ENCODE measurements around the gene AFF3.

Gene AFF3

DNA sequence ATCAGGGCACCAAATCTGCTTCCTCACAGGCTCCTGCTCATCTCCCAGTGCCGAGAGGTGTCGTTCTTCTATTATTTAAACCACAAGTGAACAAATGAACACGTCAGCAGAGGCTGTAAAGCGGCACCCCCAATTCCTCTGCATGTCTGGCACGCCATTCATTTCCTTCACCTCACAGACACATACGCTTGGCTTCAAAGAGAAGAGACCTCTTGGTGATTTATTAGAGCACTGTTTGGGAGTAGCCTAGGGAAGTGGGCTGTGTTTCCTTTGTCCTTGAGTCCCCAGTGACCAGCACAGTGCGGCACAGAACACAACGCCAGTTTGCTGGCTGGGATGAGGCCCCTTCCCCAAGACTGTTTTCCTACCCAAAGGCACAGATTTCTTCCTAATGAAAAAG, 468.3 kb downstream of the AFF3 start:
- no peak for TF ChIP-seq SIN3A (IDR thresholded peaks at IDR 0.05; ENCODE audit: borderline replicate concordance, insufficient read depth, low read length)
- TF ChIP-seq, protein P1, sequence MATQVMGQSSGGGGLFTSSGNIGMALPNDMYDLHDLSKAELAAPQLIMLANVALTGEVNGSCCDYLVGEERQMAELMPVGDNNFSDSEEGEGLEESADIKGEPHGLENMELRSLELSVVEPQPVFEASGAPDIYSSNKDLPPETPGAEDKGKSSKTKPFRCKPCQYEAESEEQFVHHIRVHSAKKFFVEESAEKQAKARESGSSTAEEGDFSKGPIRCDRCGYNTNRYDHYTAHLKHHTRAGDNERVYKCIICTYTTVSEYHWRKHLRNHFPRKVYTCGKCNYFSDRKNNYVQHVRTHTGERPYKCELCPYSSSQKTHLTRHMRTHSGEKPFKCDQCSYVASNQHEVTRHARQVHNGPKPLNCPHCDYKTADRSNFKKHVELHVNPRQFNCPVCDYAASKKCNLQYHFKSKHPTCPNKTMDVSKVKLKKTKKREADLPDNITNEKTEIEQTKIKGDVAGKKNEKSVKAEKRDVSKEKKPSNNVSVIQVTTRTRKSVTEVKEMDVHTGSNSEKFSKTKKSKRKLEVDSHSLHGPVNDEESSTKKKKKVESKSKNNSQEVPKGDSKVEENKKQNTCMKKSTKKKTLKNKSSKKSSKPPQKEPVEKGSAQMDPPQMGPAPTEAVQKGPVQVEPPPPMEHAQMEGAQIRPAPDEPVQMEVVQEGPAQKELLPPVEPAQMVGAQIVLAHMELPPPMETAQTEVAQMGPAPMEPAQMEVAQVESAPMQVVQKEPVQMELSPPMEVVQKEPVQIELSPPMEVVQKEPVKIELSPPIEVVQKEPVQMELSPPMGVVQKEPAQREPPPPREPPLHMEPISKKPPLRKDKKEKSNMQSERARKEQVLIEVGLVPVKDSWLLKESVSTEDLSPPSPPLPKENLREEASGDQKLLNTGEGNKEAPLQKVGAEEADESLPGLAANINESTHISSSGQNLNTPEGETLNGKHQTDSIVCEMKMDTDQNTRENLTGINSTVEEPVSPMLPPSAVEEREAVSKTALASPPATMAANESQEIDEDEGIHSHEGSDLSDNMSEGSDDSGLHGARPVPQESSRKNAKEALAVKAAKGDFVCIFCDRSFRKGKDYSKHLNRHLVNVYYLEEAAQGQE (IDR thresholded peaks at IDR 0.05; ENCODE audit: insufficient read depth in 1 of 2, low read depth in 2 of 2, low read length in 2 of 2): no peak
- no peak for TF ChIP-seq TAF1 (IDR thresholded peaks at IDR 0.05; ENCODE audit: borderline replicate concordance, insufficient read depth, low read length)
- no peak for TF ChIP-seq FOXP2 (optimal IDR thresholded peaks at IDR 0.05; ENCODE audit: borderline replicate concordance, extremely low read depth, extremely low read length, insufficient read depth)
- no peak for TF ChIP-seq POLR2AphosphoS5 (IDR thresholded peaks at IDR 0.05; ENCODE audit: low read depth, low read length)

GRCh38 chr2:99672766-99673350, 469.5 kb downstream of the AFF3 start:
- TF ChIP-seq SIN3A (IDR thresholded peaks at IDR 0.05; ENCODE audit: borderline replicate concordance, insufficient read depth, low read length) (no peak), TAF1 (IDR thresholded peaks at IDR 0.05; ENCODE audit: borderline replicate concordance, insufficient read depth, low read length) (no peak)
- TF ChIP-seq, protein P1 (IDR thresholded peaks at IDR 0.05; ENCODE audit: insufficient read depth in 1 of 2, low read depth in 2 of 2, low read length in 2 of 2): no peak

GRCh38 chr2:99670768-99671734, 471.3 kb downstream of the AFF3 start:
- TF ChIP-seq, protein P1 (IDR thresholded peaks at IDR 0.05; ENCODE audit: insufficient read depth in 1 of 2, low read depth in 2 of 2, low read length in 2 of 2): no peak
- TF ChIP-seq TAF1 (IDR thresholded peaks at IDR 0.05; ENCODE audit: borderline replicate concordance, insufficient read depth, low read length) (no peak), POLR2AphosphoS5 (IDR thresholded peaks at IDR 0.05; ENCODE audit: low read depth, low read length) (no peak)

DNA sequence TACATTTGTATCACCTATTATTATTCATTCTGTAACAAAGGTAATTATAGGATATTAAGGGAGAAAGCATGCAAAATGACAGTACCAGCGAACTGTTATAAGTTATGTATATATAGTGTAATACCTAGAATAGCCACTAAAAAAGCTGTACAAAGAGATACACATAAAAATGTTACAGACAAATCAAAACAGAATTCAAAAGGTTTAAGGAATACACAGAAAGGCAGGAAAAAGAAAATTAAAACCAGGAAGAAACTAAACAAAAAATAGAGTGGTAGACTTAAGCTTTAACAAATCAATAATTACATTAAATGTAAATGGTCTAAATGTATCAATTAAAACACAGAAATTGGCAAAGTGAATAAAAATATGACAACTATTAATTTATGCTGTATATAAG, 476.1 kb downstream of the AFF3 start:
- no peak for TF ChIP-seq TAF1 (IDR thresholded peaks at IDR 0.05; ENCODE audit: borderline replicate concordance, insufficient read depth, low read length)
- no peak for TF ChIP-seq SIN3A (IDR thresholded peaks at IDR 0.05; ENCODE audit: borderline replicate concordance, insufficient read depth, low read length)
- TF ChIP-seq POLR2AphosphoS5 (IDR thresholded peaks at IDR 0.05; ENCODE audit: low read depth, low read length): no peak
- TF ChIP-seq FOXP2 (optimal IDR thresholded peaks at IDR 0.05; ENCODE audit: borderline replicate concordance, extremely low read depth, extremely low read length, insufficient read depth): no peak
- TF ChIP-seq, protein P1 (IDR thresholded peaks at IDR 0.05; ENCODE audit: insufficient read depth in 1 of 2, low read depth in 2 of 2, low read length in 2 of 2): no peak

Data from PFSK-1 (cell line).